GM23338 (cell line): ENCODE measurements around the gene ENOPH1.

ENCODE experiments used
- CTCF ChIP-seq, 2 experiments: fragments of 200-600 bp in 1 of 2; sonication (generic) in 1 of 2; conservative IDR thresholded peaks; 2 replicates each; pipeline versions ENCODE4 v1.5.1 to v1.6.1; 2016 to 2017; ENCODE audit warnings: antibody characterized with exemption in 2 of 2, low read depth in 2 of 2, mild to moderate bottlenecking in 2 of 2, moderate library complexity in 1 of 2
- EZH2 ChIP-seq: fragments of 200-600 bp; sonication (generic); IDR thresholded peaks from one replicate; pipeline ENCODE4 v1.8.0; 2017; ENCODE audit warnings: antibody characterized with exemption, mild to moderate bottlenecking, low read depth; ENCODE audit not compliant: unreplicated experiment
- STAT1 ChIP-seq: IDR thresholded peaks from one replicate; pipeline ENCODE4 v1.6.1; 2016; ENCODE audit warnings: antibody characterized with exemption; ENCODE audit not compliant: unreplicated experiment

- TF ChIP-seq CTCF (conservative IDR thresholded peaks at IDR 0.05; ENCODE audit: low read depth in 2 of 2) (no peak), EZH2 (no peak), STAT1 (no peak)
Measured at GRCh38 chr4:82439088-82439487, 8.7 kb downstream of the ENOPH1 start.
